ENCODE data around the gene CPLX3. TPM values are rescaled to one million over a fixed set of nuclear protein-coding genes. Genes with fewer than 3 reads are reported as not detected.
A peak's percentile ranks its signal among the peaks of the same experiment; 100 is the strongest.

CPLX3 gene
- total and polyA plus RNA-seq, 2 of the 8 experiments (the other 6 are each of a cell fraction or from before 2014, with no cell fraction given), result 0.17 TPM; not detected in 1

GRCh38 chr15:74843891-74844299 lies 17.5 kb downstream of the CPLX3 start:
- Histone ChIP-seq H2BK5ac (ENCODE audit: low read depth, low read length) (no peak overlapping the region), H4K91ac (replicated peaks; ENCODE audit: insufficient read length, low read length) (no peak overlapping the region), H3K23me2 (ENCODE audit: low read depth, low read length) (peaks cover 7% of the 10 kb centered on the region; the same call in 1 of the 2 replicates), H3K36me3 (ENCODE audit: control insufficient read depth in 2 of 4, insufficient read depth in 4 of 4, low read length in 3 of 4) (peaks cover 3 to 18% (median 9%) of the 10 kb centered on the region in 4 experiments; a peak in 6 of 8 replicates), H2BK15ac (ENCODE audit: low read length) (no peak overlapping the region), H3K4me3 (ENCODE audit: extremely low read depth in 1 of 4, insufficient read depth in 2 of 4, low read depth in 3 of 4, low read length in 4 of 4) (peak overlapping the region in 2 of 4 experiments; percentile 89 to 92; a peak in 4 of 8 replicates), H2BK12ac (ENCODE audit: low read depth, low read length) (no peak overlapping the region), H3K79me1 (ENCODE audit: low read depth, low read length) (0 out of 2 replicates have a peak, but pooled peaks cover 2% of the 10 kb centered on the region), H2AK5ac (ENCODE audit: low read depth, low read length) (no peak overlapping the region), H2BK20ac (ENCODE audit: low read length) (no peak overlapping the region), H2AFZ (ENCODE audit: low read length) (no peak overlapping the region), H4K20me1 (replicated peaks in 1 of 2; ENCODE audit: control insufficient read depth in 1 of 2, insufficient read depth in 2 of 2, low read length in 2 of 2) (peaks cover 2 to 4% of the 10 kb centered on the region in 2 experiments), H2BK120ac (replicated peaks; ENCODE audit: low read depth, low read length) (no peak overlapping the region), H4K5ac (ENCODE audit: insufficient read length, low read depth, low read length) (no peak overlapping the region), H3K27ac (ENCODE audit: low read depth, low read length) (no peak overlapping the region), H3K79me2 (ENCODE audit: control insufficient read depth in 1 of 2, insufficient read depth in 2 of 2, low read length in 2 of 2) (no peaks in the 10 kb centered on the region), H3K23ac (ENCODE audit: insufficient read length) (no peak overlapping the region), H3K4me1 (replicated peaks in 1 of 4; ENCODE audit: control insufficient read depth in 3 of 4, insufficient read depth in 4 of 4, low read length in 3 of 4) (peaks cover 0 to 13% (median 8%) of the 10 kb centered on the region in 4 experiments; a peak in 6 of 7 replicates), H3K18ac (ENCODE audit: extremely low read depth, low read length) (no peak overlapping the region), H3K27me3 (replicated peaks in 1 of 4; ENCODE audit: control insufficient read depth in 3 of 4, extremely low read depth in 1 of 4, insufficient read depth in 3 of 4, low read length in 3 of 4) (no peaks in the 10 kb centered on the region), H3K4ac (replicated peaks; ENCODE audit: insufficient read length, low read depth, low read length) (no peak overlapping the region), H3K4me2 (ENCODE audit: insufficient read depth in 1 of 2, low read depth in 2 of 2, low read length in 2 of 2) (peak overlapping the region; percentile 75 to 82; a peak in 3 of 4 replicates), H3K9me3 (ENCODE audit: insufficient read depth in 2 of 2, low read depth in 1 of 2, low read length in 1 of 2) (no peaks in the 10 kb centered on the region), H3K9ac (replicated peaks in 1 of 4; ENCODE audit: extremely low read depth in 1 of 4, low read depth in 3 of 4, low read length in 3 of 4) (peak overlapping the region in 1 of 4 experiments; percentile 85; a peak in 2 of 7 replicates), H4K8ac (ENCODE audit: extremely low read depth, insufficient read depth, low read length) (no peak overlapping the region), H3K56ac (replicated peaks; ENCODE audit: insufficient read length, low read depth, low read length) (no peak overlapping the region), H3K14ac (ENCODE audit: insufficient read length) (no peak overlapping the region)
- WGBS, 2 experiments (ENCODE audit: extremely low coverage in 1 of 2, insufficient coverage in 1 of 2, insufficient read length in 1 of 2, insufficient replicate concordance in 2 of 2, low coverage in 1 of 2, low lambda C conversion rate in 2 of 2, missing lambda C conversion rate in 1 of 2), result 83% methylated on average over 12 of the region's 12 CpGs; no CpG with 5 or more reads in 1 of the 2 experiments
- FAIRE-seq, result no peak
- ChIA-PET POLR2A (ENCODE audit: partially characterized antibody) (interaction anchor here (0.8 to 4.1 kb wide), 6 partner anchors 11 to 63 kb away, joined by 3 to 23 read pairs (median 4); partner anchors contain the start of gene FAM219B), CTCF (ENCODE audit: partially characterized antibody) (interaction anchor here (0.7 to 2.5 kb wide), 16 partner anchors 8 to 106 kb away, joined by 3 to 24 read pairs (median 6); no protein-coding TSS in a partner anchor)
- no peak for DNase-seq (ENCODE audit: low read depth in 1 of 2, low spot score in 2 of 2)
- no peak for TF ChIP-seq ATF2 (IDR thresholded peaks at IDR 0.05; ENCODE audit: low read length)
- TF ChIP-seq CBX8 (IDR thresholded peaks at IDR 0.05; ENCODE audit: borderline replicate concordance, low read depth, low read length), result no peak
- no peak for TF ChIP-seq TBP (IDR thresholded peaks at IDR 0.05; ENCODE audit: low read depth, low read length)
- no peak for TF ChIP-seq SIN3A (conservative IDR thresholded peaks at IDR 0.05 in 1 of 2, IDR thresholded peaks at IDR 0.05 in 1 of 2; ENCODE audit: low read depth in 1 of 2, low read length in 2 of 2)
- TF ChIP-seq GTF2F1 (IDR thresholded peaks at IDR 0.05; ENCODE audit: borderline replicate concordance, low read depth, low read length), result no peak
- no peak for TF ChIP-seq TCF12 (IDR thresholded peaks at IDR 0.05; ENCODE audit: low read depth, low read length)
- no peak for TF ChIP-seq POLR2AphosphoS5 (IDR thresholded peaks at IDR 0.05; ENCODE audit: low read depth, low read length)
- TF ChIP-seq SIX5 (IDR thresholded peaks at IDR 0.05; ENCODE audit: low read depth, low read length), result no peak
- no peak for TF ChIP-seq CEBPB (IDR thresholded peaks at IDR 0.05; ENCODE audit: low read depth, low read length)
- TF ChIP-seq HDAC6 (IDR thresholded peaks at IDR 0.05; ENCODE audit: low read depth, low read length), result no peak
- no peak for TF ChIP-seq EGR1 (IDR thresholded peaks at IDR 0.05; ENCODE audit: borderline replicate concordance, low read depth, low read length)

Data from H1 (cell line).